Endodermal cell (in vitro differentiated cells): ENCODE measurements around the gene EWSR1. TPM values are rescaled to one million over a fixed set of nuclear protein-coding genes. Genes with fewer than 3 reads are reported as not detected.

Experiments
- DNase-seq: peaks from one replicate; pipeline ENCODE4 v3.0.0-alpha.2; 2017
- H3K27ac ChIP-seq: 2 replicates; pipeline ENCODE4 v1.5.1; 2013; ENCODE audit warnings: mild to moderate bottlenecking, low read depth, low read length, moderate library complexity
- H3K27me3 ChIP-seq: 2 replicates; pipeline ENCODE4 v1.6.1; 2013; ENCODE audit warnings: mild to moderate bottlenecking, low read length, moderate library complexity; ENCODE audit not compliant: insufficient read depth, control insufficient read depth, poor library complexity, severe bottlenecking
- H3K36me3 ChIP-seq: 2 replicates; pipeline ENCODE4 v1.7.0; 2013; ENCODE audit warnings: mild to moderate bottlenecking, low read length, moderate library complexity; ENCODE audit not compliant: control insufficient read depth, insufficient read depth
- H3K4me1 ChIP-seq: one replicate; pipeline ENCODE4 v1.7.0; 2013; ENCODE audit warnings: low read length; ENCODE audit not compliant: control insufficient read depth, insufficient read depth
- H3K4me3 ChIP-seq: 2 replicates; pipeline ENCODE4 v1.5.1; 2013; ENCODE audit warnings: mild to moderate bottlenecking, low read length, moderate library complexity
- H3K9ac ChIP-seq: 2 replicates; pipeline ENCODE4 v1.6.1; 2013; ENCODE audit warnings: mild to moderate bottlenecking, low read length, moderate library complexity; ENCODE audit not compliant: poor library complexity, severe bottlenecking; ENCODE audit errors: extremely low read depth
- H3K9me3 ChIP-seq: 2 replicates; pipeline ENCODE4 v1.6.1; 2013; ENCODE audit warnings: mild to moderate bottlenecking, low read length, moderate library complexity; ENCODE audit not compliant: control insufficient read depth
- H3K27ac Mint-ChIP-seq: 2 replicates; pipeline ENCODE4 v1.8.0; 2020; ENCODE audit warnings: mixed read lengths
- H3K27me3 Mint-ChIP-seq: 2 replicates; pipeline ENCODE4 v1.8.0; 2021; ENCODE audit warnings: mild to moderate bottlenecking, mixed read lengths; ENCODE audit not compliant: insufficient read depth
- H3K36me3 Mint-ChIP-seq: 2 replicates; pipeline ENCODE4 v1.8.0; 2020; ENCODE audit warnings: low read depth, mixed read lengths
- H3K4me1 Mint-ChIP-seq: 2 replicates; pipeline ENCODE4 v1.8.0; 2020; ENCODE audit warnings: mixed read lengths
- H3K4me3 Mint-ChIP-seq: 2 replicates; pipeline ENCODE4 v1.8.0; 2020; ENCODE audit warnings: mild to moderate bottlenecking, moderate library complexity, mixed read lengths
- H3K9me3 Mint-ChIP-seq: 2 replicates; pipeline ENCODE4 v1.8.0; 2020; ENCODE audit warnings: mild to moderate bottlenecking, mixed read lengths
- CTCF ChIP-seq: fragments of 200-600 bp; sonication (generic); conservative IDR thresholded peaks from 2 replicates; pipeline ENCODE4 v1.5.0; 2021; ENCODE audit warnings: antibody characterized with exemption, mild to moderate bottlenecking
- WGBS, 2 experiments: methylation state at CpG; one replicate each; pipeline versions ENCODE4 v1.1.5 to v1.1.7; 2013; ENCODE audit warnings: missing lambda C conversion rate in 2 of 2, mixed read lengths in 1 of 2; ENCODE audit not compliant: insufficient coverage in 1 of 2, insufficient read length in 1 of 2; 5-methylcytosine and 5-hydroxymethylcytosine counted together
- total RNA-seq, 2 donors: library from RNA; stranded (reverse); fragmentation: NEBNext Ultra II Directional in 1 of 2; extraction: Animal tissue kit (Norgen Biotek cat#: 25700) in 1 of 2; gene quantifications; 2 replicates in 1 of 2; 3 replicates in 1 of 2; pipeline ENCODE4 v1.2.1, GENCODE V29; 2021

EWSR1 gene
- total RNA-seq, 2 donors from 2014 or later = 295 to 352 TPM

DNA sequence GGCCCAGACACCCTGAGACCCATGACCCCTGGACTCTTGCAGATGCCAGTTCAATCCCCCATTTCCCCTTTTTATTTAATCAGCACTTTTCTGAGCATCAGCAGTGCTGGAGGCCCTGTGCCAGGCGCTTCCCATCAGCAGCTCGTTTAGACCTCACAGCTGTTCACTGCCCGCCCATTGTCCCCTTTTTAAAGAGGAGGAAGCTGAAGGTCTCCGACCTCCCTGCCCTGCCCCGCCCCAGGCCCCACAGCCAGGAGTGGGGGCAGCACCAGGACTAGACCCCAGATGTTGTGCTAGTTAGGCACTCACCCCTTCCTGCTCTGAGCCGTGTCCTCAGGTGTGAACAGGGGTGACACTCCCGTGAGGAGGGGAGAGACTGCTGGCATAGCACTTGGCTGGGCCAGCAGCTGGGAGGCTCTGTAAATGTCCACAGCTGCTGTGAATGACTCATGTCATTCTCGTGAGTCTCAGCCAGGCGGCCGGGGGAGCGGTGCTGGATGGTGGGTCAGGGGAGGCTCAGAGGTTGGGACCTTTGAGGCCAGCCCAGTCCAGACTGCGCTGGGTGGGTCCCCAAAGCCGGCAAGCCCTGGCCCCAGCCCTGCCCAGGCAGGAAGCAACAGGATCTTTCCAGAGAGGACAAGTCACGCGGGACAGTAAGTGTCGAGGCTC, 42.5 kb upstream of the EWSR1 start:
- WGBS, 2 experiments = 62 to 79% methylated on average over 7 to 16 of the region's 16 CpGs
- TF ChIP-seq CTCF = no peak
- peaks cover 3% of the 10 kb centered on the region for H3K27me3 Mint-ChIP-seq
- Histone ChIP-seq H3K9me3 (no peaks in the 10 kb centered on the region), H3K36me3 (no peaks in the 10 kb centered on the region), H3K9ac (no peak overlapping the region), H3K4me1 (peaks cover 2% of the 10 kb centered on the region), H3K4me3 (no peak overlapping the region), H3K27ac (no peak overlapping the region), H3K27me3 (no peaks in the 10 kb centered on the region)
- peaks cover 3% of the 10 kb centered on the region for H3K36me3 Mint-ChIP-seq
- no peaks in the 10 kb centered on the region for H3K9me3 Mint-ChIP-seq
- H3K4me1 Mint-ChIP-seq = peaks cover 7% of the 10 kb centered on the region
- no peak overlapping the region for H3K27ac Mint-ChIP-seq
- peak; percentile 74 for DNase-seq
- no peak overlapping the region for H3K4me3 Mint-ChIP-seq

DNA sequence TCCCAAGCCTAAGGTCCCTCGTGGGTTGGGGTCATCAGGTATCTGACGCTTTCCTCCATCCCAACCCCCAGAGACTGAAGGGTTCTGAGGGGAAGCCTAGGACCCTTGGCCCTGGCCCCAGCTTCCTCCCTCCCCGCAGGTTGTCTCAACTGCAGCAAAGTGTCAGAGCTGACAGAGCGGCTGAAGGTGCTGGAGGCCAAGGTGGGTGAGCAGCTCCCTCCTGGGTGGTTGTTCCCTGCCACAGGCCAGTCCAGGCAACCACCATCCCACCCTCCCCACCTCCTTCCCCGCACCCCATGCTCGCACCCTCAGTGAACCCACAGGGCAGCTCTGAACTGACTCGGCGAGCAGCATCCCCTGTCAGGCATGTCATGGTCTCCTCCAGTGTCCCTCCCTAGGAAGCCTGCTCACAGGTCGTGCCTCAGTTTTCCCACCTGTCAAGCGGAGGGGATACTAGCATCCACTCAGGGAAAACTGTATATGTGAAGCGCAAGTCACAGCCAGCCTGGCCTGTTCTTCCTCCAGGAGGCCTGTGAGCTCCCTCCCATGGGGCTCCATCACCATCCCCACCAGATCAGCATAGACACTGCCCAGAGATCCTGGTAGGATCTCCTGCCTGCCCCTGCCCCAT, 41.6 kb upstream of the EWSR1 start:
- peaks cover 2% of the 10 kb centered on the region for H3K27me3 Mint-ChIP-seq
- no peak for TF ChIP-seq CTCF
- Histone ChIP-seq H3K27ac (no peak overlapping the region), H3K27me3 (no peaks in the 10 kb centered on the region), H3K9me3 (no peaks in the 10 kb centered on the region), H3K9ac (no peak overlapping the region), H3K36me3 (no peaks in the 10 kb centered on the region), H3K4me1 (no peaks in the 10 kb centered on the region), H3K4me3 (no peak overlapping the region)
- H3K9me3 Mint-ChIP-seq = no peaks in the 10 kb centered on the region
- peaks cover 4% of the 10 kb centered on the region for H3K4me1 Mint-ChIP-seq
- no peaks in the 10 kb centered on the region for H3K36me3 Mint-ChIP-seq
- H3K4me3 Mint-ChIP-seq = no peak overlapping the region
- H3K27ac Mint-ChIP-seq = no peak overlapping the region
- no peak for DNase-seq
- 91 to 94% methylated on average over 7 to 11 of the region's 11 CpGs for WGBS, 2 experiments

- no peaks in the 10 kb centered on the region for H3K27me3 ChIP-seq
- peaks cover 2% of the 10 kb centered on the region for H3K27me3 Mint-ChIP-seq
- H3K9me3 Mint-ChIP-seq = peaks cover 2% of the 10 kb centered on the region
- no peaks in the 10 kb centered on the region for H3K36me3 ChIP-seq
- H3K4me3 ChIP-seq = no peak overlapping the region
- H3K27ac ChIP-seq = no peak overlapping the region
- no peak overlapping the region for H3K9ac ChIP-seq
- no peaks in the 10 kb centered on the region for H3K36me3 Mint-ChIP-seq
- 91 to 96% methylated on average over 10 to 19 of the region's 19 CpGs for WGBS, 2 experiments
- no peaks in the 10 kb centered on the region for H3K9me3 ChIP-seq
- no peak overlapping the region for H3K27ac Mint-ChIP-seq
- no peaks in the 10 kb centered on the region for H3K4me1 Mint-ChIP-seq
- H3K4me1 ChIP-seq = no peaks in the 10 kb centered on the region
- no peak overlapping the region for H3K4me3 Mint-ChIP-seq
- no peak for TF ChIP-seq CTCF
- no peak for DNase-seq
Observed at GRCh38 chr22:29230972-29231875, 36.8 kb upstream of the EWSR1 start.
